DMS153 treated with DMSO at 0.1 percent for 48 hours (cell line): Measurements from ENCODE around the gene POLR1E.
A peak's percentile ranks its signal among the peaks of the same experiment; 100 is the strongest.

Experiments
- DNase-seq: peaks from one replicate; lab custom pipeline; 2025; ENCODE audit not compliant: unreplicated experiment; lab: John Stamatoyannopoulos, UW

POLR1E gene

GRCh38 chr9:37485389-37486255 is at the start of gene POLR1E:
Gene POLR1E (plus strand): TSS chr9:37485948. CDS start chr9:37486048, 100 bp downstream.
- peak; percentile 89 for DNase-seq

GRCh38 chr9:37436540-37436939 is 49.2 kb upstream of the POLR1E start:
- no peak for DNase-seq

- DNase-seq, result no peak
These were observed 48.7 kb upstream of the POLR1E start for GRCh38 chr9:37437010-37437409.

GRCh38 chr9:37437621-37438020 is 48.1 kb upstream of the POLR1E start:
- no peak for DNase-seq

- no peak for DNase-seq
These were observed 47.4 kb upstream of the POLR1E start for GRCh38 chr9:37438359-37438758.

- DNase-seq, result no peak
These were observed 43.9 kb upstream of the POLR1E start for GRCh38 chr9:37441776-37442370.

- DNase-seq, result no peak
These were observed 43.2 kb upstream of the POLR1E start for GRCh38 chr9:37442556-37442955.

GRCh38 chr9:37443566-37443965 is 42.2 kb upstream of the POLR1E start:
- no peak for DNase-seq

- no peak for DNase-seq
These were observed 40.9 kb upstream of the POLR1E start for GRCh38 chr9:37444890-37445289.

- no peak for DNase-seq
These were observed 39.9 kb upstream of the POLR1E start for GRCh38 chr9:37445832-37446231.

- DNase-seq, result no peak
These were observed 39.3 kb upstream of the POLR1E start for GRCh38 chr9:37446401-37446800.

GRCh38 chr9:37447111-37447510 is 38.6 kb upstream of the POLR1E start:
- DNase-seq, result no peak

- DNase-seq, result no peak
These were observed 35.7 kb upstream of the POLR1E start for GRCh38 chr9:37449862-37450632.

- DNase-seq, result no peak
These were observed 34.1 kb upstream of the POLR1E start for GRCh38 chr9:37451628-37452027.

- no peak for DNase-seq
These were observed 33.1 kb upstream of the POLR1E start for GRCh38 chr9:37452611-37453010.

GRCh38 chr9:37453827-37454226 is 31.9 kb upstream of the POLR1E start:
- DNase-seq, result no peak

- DNase-seq, result no peak
These were observed 31.5 kb upstream of the POLR1E start for GRCh38 chr9:37454238-37454637.

- DNase-seq, result no peak
These were observed 29.7 kb upstream of the POLR1E start for GRCh38 chr9:37455884-37456647.

- DNase-seq, result no peak
These were observed 28.9 kb upstream of the POLR1E start for GRCh38 chr9:37456817-37457216.

GRCh38 chr9:37464006-37464405 is 21.7 kb upstream of the POLR1E start:
- DNase-seq, result no peak
